ENCODE results near the gene AUTS2. TPM values are rescaled to one million over a fixed set of nuclear protein-coding genes. Genes with fewer than 3 reads are reported as not detected.

The AUTS2 gene
- polyA plus RNA-seq, 1 donor (not counting 4 experiments of a cell fraction or from before 2014, with no cell fraction given), result 4.7 TPM

GRCh38 chr7:70634071-70634470, 1035.8 kb downstream of the AUTS2 start:
- no peaks in the 10 kb centered on the region for H4K20me1 ChIP-seq (ENCODE audit: control insufficient read depth, extremely low read depth, insufficient read depth, low read length)
- FAIRE-seq, result no peak
- no peaks in the 10 kb centered on the region for H3K9me1 ChIP-seq (ENCODE audit: control insufficient read depth, extremely low read depth, insufficient read depth, low read length)
- H3K36me3 ChIP-seq (ENCODE audit: control insufficient read depth in 2 of 2, extremely low read depth in 1 of 2, insufficient read depth in 2 of 2, low read length in 2 of 2), result no peaks in the 10 kb centered on the region
- no peak overlapping the region for H3K27ac ChIP-seq (ENCODE audit: control insufficient read depth, insufficient read depth, low read length)
- H3K4me2 ChIP-seq (ENCODE audit: control insufficient read depth, extremely low read depth, insufficient read depth, low read depth, low read length), result no peak overlapping the region
- dilution Hi-C loops (cut with MboI; ENCODE audit: extremely low pct_ligation_motif_present, low sequenced_read_pairs), result no loop called here
- DNase-seq (ENCODE audit: low read depth, low spot score), result no peak
- no peak overlapping the region for H3K4me3 ChIP-seq (ENCODE audit: control insufficient read depth in 2 of 3, extremely low read depth in 1 of 3, insufficient read depth in 2 of 3, low read depth in 1 of 3, low read length in 3 of 3)
- H3K4me1 ChIP-seq (ENCODE audit: control insufficient read depth, extremely low read depth, insufficient read depth, low read length), result peaks cover 6% of the 10 kb centered on the region
- no peaks in the 10 kb centered on the region for H3K27me3 ChIP-seq (ENCODE audit: control insufficient read depth, extremely low read depth, insufficient read depth, low read length)
- no peaks in the 10 kb centered on the region for H3K9me3 ChIP-seq (ENCODE audit: control insufficient read depth, low read depth, low read length)
- no peaks in the 10 kb centered on the region for H3K79me2 ChIP-seq (ENCODE audit: control insufficient read depth, insufficient read depth, low read length)
- H2AFZ ChIP-seq (ENCODE audit: control insufficient read depth, low read length), result no peak overlapping the region
- TF ChIP-seq CTCF (optimal IDR thresholded peaks at IDR 0.05 in 1 of 3, IDR thresholded peaks at IDR 0.05 in 1 of 3, conservative IDR thresholded peaks at IDR 0.05 in 1 of 3; ENCODE audit: extremely low read depth in 1 of 3, insufficient read depth in 2 of 3, low read length in 3 of 3) (no peak), EZH2 (IDR thresholded peaks at IDR 0.05; ENCODE audit: low read length) (no peak)
- H3K9ac ChIP-seq (ENCODE audit: control insufficient read depth, extremely low read depth, insufficient read depth, low read length), result no peak overlapping the region

- dilution Hi-C loops (cut with MboI; ENCODE audit: extremely low pct_ligation_motif_present, low sequenced_read_pairs), result no loop called here
- no peak for DNase-seq (ENCODE audit: low read depth, low spot score)
These were observed 1036.4 kb downstream of the AUTS2 start for GRCh38 chr7:70634610-70635068.

More at GRCh38 chr7:70634610-70635068, 1036.4 kb downstream of the AUTS2 start:
- H3K79me2 ChIP-seq (ENCODE audit: control insufficient read depth, insufficient read depth, low read length), result no peaks in the 10 kb centered on the region
- no peak overlapping the region for H2AFZ ChIP-seq (ENCODE audit: control insufficient read depth, low read length)
- no peak for TF ChIP-seq CTCF (optimal IDR thresholded peaks at IDR 0.05 in 1 of 3, IDR thresholded peaks at IDR 0.05 in 1 of 3, conservative IDR thresholded peaks at IDR 0.05 in 1 of 3; ENCODE audit: extremely low read depth in 1 of 3, insufficient read depth in 2 of 3, low read length in 3 of 3)
- TF ChIP-seq EZH2 (IDR thresholded peaks at IDR 0.05; ENCODE audit: low read length), result no peak
- no peak overlapping the region for H3K4me3 ChIP-seq (ENCODE audit: control insufficient read depth in 2 of 3, extremely low read depth in 1 of 3, insufficient read depth in 2 of 3, low read depth in 1 of 3, low read length in 3 of 3)
- no peaks in the 10 kb centered on the region for H3K9me3 ChIP-seq (ENCODE audit: control insufficient read depth, low read depth, low read length)
- H3K27ac ChIP-seq (ENCODE audit: control insufficient read depth, insufficient read depth, low read length), result no peak overlapping the region
- H3K36me3 ChIP-seq (ENCODE audit: control insufficient read depth in 2 of 2, extremely low read depth in 1 of 2, insufficient read depth in 2 of 2, low read length in 2 of 2), result no peaks in the 10 kb centered on the region
- H3K9ac ChIP-seq (ENCODE audit: control insufficient read depth, extremely low read depth, insufficient read depth, low read length), result no peak overlapping the region
- peaks cover 6% of the 10 kb centered on the region for H3K4me1 ChIP-seq (ENCODE audit: control insufficient read depth, extremely low read depth, insufficient read depth, low read length)
- FAIRE-seq, result no peak
- H3K27me3 ChIP-seq (ENCODE audit: control insufficient read depth, extremely low read depth, insufficient read depth, low read length), result no peaks in the 10 kb centered on the region
- no peaks in the 10 kb centered on the region for H3K9me1 ChIP-seq (ENCODE audit: control insufficient read depth, extremely low read depth, insufficient read depth, low read length)
- H3K4me2 ChIP-seq (ENCODE audit: control insufficient read depth, extremely low read depth, insufficient read depth, low read depth, low read length), result no peak overlapping the region
- no peaks in the 10 kb centered on the region for H4K20me1 ChIP-seq (ENCODE audit: control insufficient read depth, extremely low read depth, insufficient read depth, low read length)
